Measurements from ENCODE around the gene TCF19.
"Not testable (repeated sequence)": the region's sequence is repeated elsewhere in the genome, so short reads cannot be mapped to it uniquely, and the experiment has no call there.

Gene TCF19

DNA sequence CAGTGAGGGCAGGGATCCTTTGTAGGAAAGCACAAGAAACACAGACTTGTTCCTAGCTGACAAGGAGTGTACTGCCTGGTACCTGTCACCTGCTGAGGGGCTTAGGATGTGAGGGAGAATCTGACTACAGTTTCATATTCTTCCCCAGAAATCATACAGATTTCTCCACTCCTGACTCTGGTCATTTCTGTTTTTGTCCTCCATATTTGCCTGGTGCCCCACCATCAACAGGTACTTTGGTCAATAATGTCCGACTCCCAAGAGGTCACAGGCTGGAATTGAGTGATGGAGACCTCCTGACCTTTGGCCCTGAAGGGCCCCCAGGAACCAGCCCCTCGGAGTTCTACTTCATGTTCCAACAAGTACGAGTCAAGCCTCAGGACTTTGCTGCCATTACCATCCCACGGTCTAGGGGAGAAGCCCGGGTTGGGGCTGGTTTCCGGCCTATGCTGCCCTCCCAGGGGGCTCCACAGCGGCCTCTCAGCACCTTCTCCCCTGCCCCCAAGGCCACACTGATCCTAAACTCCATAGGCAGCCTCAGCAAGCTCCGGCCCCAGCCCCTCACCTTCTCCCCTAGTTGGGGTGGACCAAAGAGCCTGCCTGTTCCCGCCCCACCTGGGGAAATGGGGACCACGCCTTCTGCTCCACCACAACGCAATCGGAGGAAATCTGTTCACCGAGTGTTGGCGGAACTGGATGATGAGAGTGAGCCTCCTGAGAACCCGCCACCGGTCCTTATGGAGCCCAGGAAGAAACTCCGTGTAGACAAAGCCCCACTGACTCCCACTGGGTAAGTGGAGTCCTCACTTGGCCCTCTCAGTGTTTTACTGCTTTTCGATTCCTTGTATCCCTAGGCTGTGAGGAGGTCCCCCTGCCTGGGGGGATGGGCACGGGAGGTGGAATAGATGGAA is 3.1 kb downstream of the TCF19 start:
- DNase-seq (ENCODE audit: low read depth in 3 of 3, low spot score in 1 of 3) = no peak

DNA sequence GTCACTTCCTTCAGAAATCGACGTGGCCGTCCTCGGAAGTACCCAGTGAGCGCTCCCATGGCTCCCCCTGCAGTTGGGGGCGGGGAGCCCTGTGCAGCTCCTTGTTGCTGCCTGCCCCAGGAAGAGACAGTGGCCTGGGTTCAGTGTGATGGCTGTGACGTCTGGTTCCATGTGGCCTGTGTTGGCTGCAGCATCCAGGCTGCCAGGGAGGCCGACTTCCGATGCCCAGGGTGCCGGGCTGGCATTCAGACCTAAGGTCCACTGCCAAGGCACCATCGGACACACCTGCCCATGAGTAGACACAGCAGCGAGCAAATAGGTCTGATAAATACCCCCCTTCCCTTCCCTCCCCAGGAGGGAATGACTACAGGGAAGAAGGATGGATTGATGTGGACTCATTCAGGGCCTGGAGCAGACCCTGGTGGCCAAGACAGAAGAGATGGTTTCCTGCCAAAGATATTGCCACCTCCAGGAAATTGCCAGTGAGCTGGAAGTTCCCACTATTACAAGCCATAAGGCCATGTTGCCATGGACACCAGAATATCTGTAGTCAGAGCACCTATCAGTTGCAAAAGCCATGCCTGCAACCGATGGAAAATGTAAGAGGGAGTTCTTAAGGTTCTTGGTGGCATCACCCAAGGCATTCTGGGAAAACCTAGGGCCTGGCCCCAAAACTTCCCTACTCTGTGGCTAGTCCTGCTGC is 4.2 kb downstream of the TCF19 start:
- no peak for DNase-seq (ENCODE audit: low read depth in 3 of 3, low spot score in 1 of 3)

GRCh38 chr6:31163922-31164321 is 5.5 kb downstream of the TCF19 start:
- no peak for DNase-seq (ENCODE audit: low read depth in 3 of 3, low spot score in 1 of 3)

DNA sequence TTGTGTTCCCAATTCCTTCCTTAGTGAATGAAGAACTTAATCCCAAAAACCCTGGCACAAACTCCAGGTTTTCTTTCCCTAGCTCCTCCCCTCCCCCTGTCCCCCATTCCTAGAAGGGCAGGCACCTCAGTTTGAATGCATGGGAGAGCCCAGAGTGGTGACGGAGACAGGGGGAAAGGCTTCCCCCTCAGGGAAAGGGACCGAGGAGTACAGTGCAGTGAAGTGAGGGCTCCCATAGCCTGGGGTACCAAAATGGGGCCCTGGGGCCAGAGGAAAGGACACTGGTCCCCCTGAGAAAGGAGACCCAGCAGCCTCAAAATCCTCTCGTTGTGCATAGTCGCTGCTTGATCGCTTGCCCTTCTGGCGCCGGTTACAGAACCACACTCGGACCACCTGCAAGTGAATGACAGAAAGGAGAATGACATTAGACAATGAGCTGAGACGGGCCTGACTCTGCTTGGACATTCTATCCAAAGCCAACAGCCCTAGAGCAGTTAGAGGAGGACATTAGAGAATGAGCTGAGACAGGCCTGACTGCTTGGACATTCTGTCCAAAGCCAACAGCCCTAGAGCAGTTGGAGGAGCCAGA is 6.2 kb downstream of the TCF19 start:
- not testable (repeated sequence) for DNase-seq (ENCODE audit: low read depth in 3 of 3, low spot score in 1 of 3)

- not testable (repeated sequence) for DNase-seq (ENCODE audit: low read depth in 3 of 3, low spot score in 1 of 3)
Observed at GRCh38 chr6:31165064-31165832, 6.9 kb downstream of the TCF19 start.

DNA sequence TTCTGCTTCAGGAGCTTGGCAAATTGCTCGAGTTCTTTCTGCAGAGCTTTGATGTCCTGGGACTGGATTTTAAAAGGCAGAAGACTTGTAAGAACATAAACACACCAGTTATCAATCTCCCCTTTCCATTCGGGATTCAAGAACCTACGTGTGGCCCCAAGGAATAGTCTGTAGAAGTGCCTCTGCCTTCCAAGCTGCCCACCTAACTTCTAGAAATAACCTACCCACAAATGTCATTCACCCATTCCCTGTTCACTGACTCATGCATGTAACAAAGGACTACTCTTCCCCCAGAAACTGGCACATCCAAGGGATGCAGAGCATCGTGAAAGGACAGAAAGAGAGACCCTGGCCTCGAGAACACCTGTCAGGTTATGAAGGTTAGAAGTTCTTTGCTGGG is 7.6 kb downstream of the TCF19 start:
- no peak for DNase-seq (ENCODE audit: low read depth in 3 of 3, low spot score in 1 of 3)

- no peak for DNase-seq (ENCODE audit: low read depth in 3 of 3, low spot score in 1 of 3)
Observed at GRCh38 chr6:31168606-31169005, 10.2 kb downstream of the TCF19 start.

DNA sequence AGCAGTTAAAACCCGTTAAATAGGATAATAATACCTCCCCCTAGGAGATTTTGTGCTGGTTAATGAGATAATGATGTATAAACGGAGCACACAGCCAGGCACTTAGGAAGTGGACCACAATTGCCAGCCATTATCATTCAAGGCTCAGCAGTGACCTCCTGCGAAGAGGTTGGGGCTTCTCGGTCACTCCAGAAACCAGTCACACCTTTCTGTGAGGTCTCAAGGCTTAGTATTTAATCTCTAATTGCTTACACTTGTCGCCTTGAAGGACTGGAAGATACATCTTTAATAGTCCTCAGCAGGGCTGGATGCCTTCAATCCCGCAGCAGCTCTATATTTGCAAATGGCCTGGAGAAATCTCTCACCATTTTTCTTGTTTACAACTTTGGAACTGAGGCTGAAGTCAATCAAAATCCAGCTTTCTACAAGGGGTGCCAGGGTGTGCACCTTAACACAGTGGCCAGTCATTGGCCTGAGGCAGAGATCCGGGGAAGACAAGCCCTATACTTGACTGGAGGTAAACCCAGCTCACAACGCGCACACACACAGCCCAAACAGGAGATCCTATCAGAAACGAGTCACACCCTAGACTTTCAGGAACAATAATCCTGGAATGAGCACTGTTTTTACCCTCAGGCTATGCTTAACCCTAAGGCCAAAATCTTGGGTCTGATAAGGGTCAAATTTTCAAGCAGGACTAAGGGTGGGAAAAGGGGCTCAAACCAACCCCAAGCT is 10.9 kb downstream of the TCF19 start:
- no peak for DNase-seq (ENCODE audit: low read depth in 3 of 3, low spot score in 1 of 3)

DNA sequence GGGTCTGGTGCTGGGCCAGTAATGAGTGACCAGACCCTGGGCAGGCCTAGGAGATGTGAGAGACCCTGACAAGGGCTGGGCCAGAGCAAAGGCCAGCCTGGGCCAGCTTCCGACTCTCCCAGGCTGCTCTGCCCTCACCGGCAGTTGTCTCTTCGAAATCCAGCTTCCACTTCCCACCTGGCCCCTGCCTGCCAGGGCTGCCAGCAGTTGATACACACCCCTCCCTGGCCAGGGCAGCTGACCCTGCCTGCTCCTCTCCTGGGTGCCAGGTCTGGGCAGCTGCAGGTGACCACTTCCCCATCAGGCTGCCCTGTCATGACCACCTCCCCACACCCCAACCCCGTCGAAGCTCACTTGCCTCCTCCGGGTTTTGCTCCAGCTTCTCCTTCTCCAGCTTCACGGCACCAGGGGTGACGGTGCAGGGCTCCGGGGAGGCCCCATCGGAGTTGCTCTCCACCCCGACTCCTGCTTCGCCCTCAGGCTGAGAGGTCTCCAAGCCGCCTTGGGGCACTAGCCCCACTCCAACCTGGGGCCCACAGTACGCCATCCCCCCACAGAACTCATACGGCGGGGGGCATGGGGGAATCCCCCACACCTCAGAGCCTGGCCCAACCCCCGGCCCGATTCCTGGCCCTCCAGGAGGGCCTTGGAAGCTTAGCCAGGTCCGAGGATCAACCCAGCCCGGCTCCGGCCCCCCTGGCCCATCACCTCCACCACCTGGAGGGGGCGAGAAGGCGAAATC is 11.6 kb downstream of the TCF19 start:
- not testable (repeated sequence) for DNase-seq (ENCODE audit: low read depth in 3 of 3, low spot score in 1 of 3)

- no peak for DNase-seq (ENCODE audit: low read depth in 3 of 3, low spot score in 1 of 3)
Observed at GRCh38 chr6:31170600-31170881, 12.2 kb downstream of the TCF19 start, which contains the start of gene POU5F1. Gene POU5F1 (minus strand): TSS chr6:31170682. CDS start chr6:31170620, 62 bp downstream.

- DNase-seq (ENCODE audit: low read depth in 3 of 3, low spot score in 1 of 3) = no peak
Observed at GRCh38 chr6:31170987-31171671, 12.7 kb downstream of the TCF19 start.

- no peak for DNase-seq (ENCODE audit: low read depth in 3 of 3, low spot score in 1 of 3)
Observed at GRCh38 chr6:31171931-31172905, 13.8 kb downstream of the TCF19 start.

- no peak for DNase-seq (ENCODE audit: low read depth in 3 of 3, low spot score in 1 of 3)
Observed at GRCh38 chr6:31172973-31173384, 14.6 kb downstream of the TCF19 start.

DNA sequence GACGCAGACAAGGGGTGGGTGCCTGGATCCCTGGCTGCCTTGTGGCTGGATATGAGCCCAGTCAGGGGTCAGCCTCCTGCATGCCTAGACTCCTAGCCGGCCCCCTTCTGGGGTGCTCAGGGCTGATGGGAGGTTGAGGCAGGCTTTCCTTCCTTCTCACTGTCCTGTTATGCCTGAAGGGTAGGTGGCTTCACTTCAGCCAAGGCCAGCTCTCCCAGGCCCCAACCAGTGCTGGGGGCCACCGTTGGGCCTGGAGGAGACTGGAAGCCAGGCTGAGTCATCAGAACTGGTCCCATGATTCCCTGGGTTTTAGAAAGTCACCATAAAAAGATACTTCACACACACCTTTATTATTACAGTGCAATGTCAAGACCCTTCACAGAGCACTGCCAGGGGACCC is 15.0 kb downstream of the TCF19 start:
- DNase-seq (ENCODE audit: low read depth in 3 of 3, low spot score in 1 of 3) = no peak

DNA sequence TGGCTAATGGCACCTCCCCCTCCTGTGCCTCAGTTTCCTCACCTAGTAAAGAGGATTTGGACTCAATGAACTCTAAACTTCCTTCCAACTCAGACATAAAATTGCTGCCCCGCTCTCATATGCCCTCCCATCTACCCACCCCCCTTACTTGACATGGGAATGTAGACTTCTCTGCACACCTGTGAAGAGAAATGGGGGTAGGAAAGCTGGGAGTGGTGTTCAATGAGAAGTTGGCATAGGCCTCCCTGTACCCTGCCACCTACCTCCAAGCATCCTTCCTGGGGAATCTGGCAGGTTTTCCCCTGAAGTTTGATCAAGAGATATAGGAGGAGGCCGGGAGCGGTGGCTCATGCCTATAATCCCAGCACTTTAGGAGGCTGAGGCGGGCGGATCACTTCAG is 16.0 kb downstream of the TCF19 start:
- no peak for DNase-seq (ENCODE audit: low read depth in 3 of 3, low spot score in 1 of 3)

DNA sequence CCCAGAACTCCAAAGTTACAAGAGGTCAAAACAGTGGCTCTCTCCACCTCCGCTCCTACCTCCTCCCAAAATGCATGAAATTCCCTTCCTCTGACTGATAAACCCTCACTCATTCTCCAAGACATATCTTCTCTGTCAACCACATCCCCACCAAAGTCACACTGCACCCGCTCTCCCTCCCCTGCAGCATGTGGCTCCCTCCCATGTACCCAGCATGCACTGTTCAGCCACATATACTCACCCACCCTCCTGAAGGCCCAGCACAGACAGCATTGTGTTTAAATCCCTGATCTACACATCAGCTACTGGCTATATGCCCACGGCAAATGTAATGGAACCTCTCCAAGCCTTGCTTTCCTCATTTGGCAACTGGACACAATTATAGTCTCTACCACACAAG is 17.6 kb downstream of the TCF19 start:
- DNase-seq (ENCODE audit: low read depth in 3 of 3, low spot score in 1 of 3) = no peak

- DNase-seq (ENCODE audit: low read depth in 3 of 3, low spot score in 1 of 3) = no peak
Observed at GRCh38 chr6:31178143-31179041, 20.0 kb downstream of the TCF19 start.
